IMR-90 (cell line): Measurements from ENCODE around the gene SLC18A3. TPM values are rescaled to one million over a fixed set of nuclear protein-coding genes. Genes with fewer than 3 reads are reported as not detected.

ENCODE experiments used
- ATAC-seq: fragments of 200-7000 bp; cut with Tn5 transposase; 2 replicates; pipeline ENCODE4 v1.9.1; 2020; ENCODE audit warnings: low read depth, mild to moderate bottlenecking, moderate library complexity
- BruUV-seq: library from RNA; stranded (reverse); fragments of 400-500 nt; replicated peaks from 2 replicates; lab custom pipeline; 2021; lab: Mats Ljungman, UMichigan
- CTCF ChIA-PET: fragments of 300-600 bp; formaldehyde crosslinking; extraction: SDS; loops from one replicate; lab custom pipeline; 2021; ENCODE audit warnings: antibody characterized with exemption; lab: Yijun Ruan, JAX
- POLR2A ChIA-PET: fragments of 300-600 bp; sonication (Branson Sonifier 250); formaldehyde crosslinking; loops from one replicate; lab custom pipeline; 2022; ENCODE audit warnings: antibody characterized with exemption; ENCODE audit not compliant: unreplicated experiment; lab: Charles Lee
- DNase-seq: peaks from one replicate; pipeline ENCODE4 v3.0.0; 2013
- H2AFZ ChIP-seq: replicated peaks from 2 replicates; pipeline ENCODE3; 2013; ENCODE audit warnings: low read length, mild to moderate bottlenecking; ENCODE audit not compliant: poor library complexity
- H2AK5ac ChIP-seq: 2 replicates; pipeline ENCODE4 v1.6.1; 2013; ENCODE audit warnings: low read depth, low read length, inconsistent platforms
- H2AK9ac ChIP-seq: replicated peaks from 2 replicates; pipeline ENCODE3; 2013; ENCODE audit warnings: mild to moderate bottlenecking, low read depth, low read length, moderate library complexity; ENCODE audit not compliant: poor library complexity
- H2BK120ac ChIP-seq: 2 replicates; pipeline ENCODE4 v1.6.1; 2013; ENCODE audit warnings: low read depth, low read length, inconsistent platforms
- H2BK15ac ChIP-seq: 3 replicates; pipeline ENCODE4 v1.6.1; 2013; ENCODE audit warnings: low read depth, low read length, inconsistent platforms
- H2BK20ac ChIP-seq: 2 replicates; pipeline ENCODE4 v1.6.1; 2013; ENCODE audit warnings: low read depth, mild to moderate bottlenecking, inconsistent platforms, low read length, moderate library complexity
- H2BK5ac ChIP-seq: 2 replicates; pipeline ENCODE4 v1.6.1; 2013; ENCODE audit warnings: mild to moderate bottlenecking, low read depth, low read length, inconsistent platforms; ENCODE audit not compliant: poor library complexity, severe bottlenecking
- H3K14ac ChIP-seq: replicated peaks from 2 replicates; pipeline ENCODE4 v1.6.1; 2013; ENCODE audit warnings: low read depth, low read length, inconsistent platforms
- H3K18ac ChIP-seq: 2 replicates; pipeline ENCODE4 v1.6.1; 2013; ENCODE audit warnings: low read depth, low read length, control low read depth
- H3K23ac ChIP-seq: 2 replicates; pipeline ENCODE4 v1.6.1; 2013; ENCODE audit warnings: low read depth, low read length, inconsistent platforms
- H3K27ac ChIP-seq: 2 replicates; pipeline ENCODE4 v1.5.1; 2013; ENCODE audit warnings: mild to moderate bottlenecking, control low read depth, low read length; ENCODE audit not compliant: insufficient read depth
- H3K27me3 ChIP-seq: 2 replicates; pipeline ENCODE4 v1.6.1; 2013; ENCODE audit warnings: low read length; ENCODE audit not compliant: control insufficient read depth, insufficient read depth
- H3K36me3 ChIP-seq: 2 replicates; pipeline ENCODE4 v1.6.1; 2013; ENCODE audit warnings: low read length, mixed read lengths; ENCODE audit not compliant: control insufficient read depth, insufficient read depth
- H3K4ac ChIP-seq: 2 replicates; pipeline ENCODE4 v1.6.1; 2013; ENCODE audit warnings: low read depth, low read length, inconsistent platforms
- H3K4me1 ChIP-seq: 2 replicates; pipeline ENCODE4 v1.6.1; 2013; ENCODE audit warnings: low read length, mixed read lengths; ENCODE audit not compliant: control insufficient read depth, insufficient read depth
- H3K4me2 ChIP-seq: 2 replicates; pipeline ENCODE4 v1.6.1; 2013; ENCODE audit warnings: low read depth, mild to moderate bottlenecking, control low read depth, low read length, moderate library complexity
- H3K4me3 ChIP-seq: 2 replicates; pipeline ENCODE4 v1.5.1; 2013; ENCODE audit warnings: low read depth, mild to moderate bottlenecking, control low read depth, low read length, moderate library complexity; ENCODE audit not compliant: insufficient read depth
- H3K56ac ChIP-seq: 2 replicates; pipeline ENCODE4 v1.6.1; 2013; ENCODE audit warnings: low read length, inconsistent platforms; ENCODE audit not compliant: insufficient read depth; ENCODE audit errors: extremely low read depth
- H3K79me1 ChIP-seq, 2 experiments: 2 replicates each; pipeline ENCODE4 v1.6.1; 2013; ENCODE audit warnings: low read length in 2 of 2, inconsistent platforms in 1 of 2, low read depth in 1 of 2
- H3K9ac ChIP-seq: 2 replicates; pipeline ENCODE4 v1.6.1; 2013; ENCODE audit warnings: low read depth, low read length, control low read depth
- H3K9me1 ChIP-seq: 2 replicates; pipeline ENCODE4 v1.6.1; 2013; ENCODE audit warnings: low read length, inconsistent platforms; ENCODE audit not compliant: insufficient read depth
- H3K9me3 ChIP-seq: 2 replicates; pipeline ENCODE4 v1.6.1; 2013; ENCODE audit warnings: low read length; ENCODE audit not compliant: control insufficient read depth, insufficient read depth
- H4K20me1 ChIP-seq: 2 replicates; pipeline ENCODE4 v1.6.1; 2013; ENCODE audit warnings: low read length, inconsistent platforms; ENCODE audit not compliant: insufficient read depth
- H4K5ac ChIP-seq: 2 replicates; pipeline ENCODE4 v1.6.1; 2013; ENCODE audit warnings: mild to moderate bottlenecking, low read depth, low read length, control low read depth
- H4K8ac ChIP-seq, 2 experiments: 2 replicates each; pipeline ENCODE4 v1.6.1; 2013; ENCODE audit warnings: low read depth in 2 of 2, low read length in 2 of 2, control low read depth in 1 of 2, inconsistent platforms in 1 of 2
- H4K91ac ChIP-seq: 2 replicates; pipeline ENCODE4 v1.6.1; 2013; ENCODE audit warnings: low read depth, low read length, inconsistent platforms; ENCODE audit not compliant: insufficient read depth
- BHLHE40 ChIP-seq: fragments of 150-350 bp; IDR thresholded peaks from 2 replicates; pipeline ENCODE4 v1.6.1; 2016; ENCODE audit warnings: mild to moderate bottlenecking, low read depth, low read length
- CEBPB ChIP-seq: IDR thresholded peaks from 2 replicates; pipeline ENCODE4 v1.6.1; 2012; ENCODE audit warnings: low read depth, low read length, improper control_type of control experiment
- CHD1 ChIP-seq: IDR thresholded peaks from 2 replicates; pipeline ENCODE4 v1.6.1; 2012; ENCODE audit warnings: low read depth, low read length, improper control_type of control experiment
- CTCF ChIP-seq: conservative IDR thresholded peaks from 2 replicates; pipeline ENCODE4 v1.5.1; 2012; ENCODE audit warnings: mild to moderate bottlenecking, low read depth, low read length, improper control_type of control experiment
- ELK1 ChIP-seq: fragments of 150-350 bp; IDR thresholded peaks from 2 replicates; pipeline ENCODE4 v1.6.1; 2016; ENCODE audit warnings: low read depth, mild to moderate bottlenecking, low read length, moderate library complexity, borderline replicate concordance
- FOS ChIP-seq: fragments of 150-350 bp; IDR thresholded peaks from 2 replicates; pipeline ENCODE4 v1.6.1; 2016; ENCODE audit warnings: low read depth, low read length
- MAFK ChIP-seq: IDR thresholded peaks from 2 replicates; pipeline ENCODE4 v1.6.1; 2012; ENCODE audit warnings: low read depth, low read length, improper control_type of control experiment
- MAZ ChIP-seq: IDR thresholded peaks from 2 replicates; pipeline ENCODE4 v1.6.1; 2012; ENCODE audit warnings: low read depth, mild to moderate bottlenecking, low read length, improper control_type of control experiment, moderate library complexity, borderline replicate concordance
- MXI1 ChIP-seq: IDR thresholded peaks from 2 replicates; pipeline ENCODE4 v1.6.1; 2012; ENCODE audit warnings: low read depth, mild to moderate bottlenecking, low read length, moderate library complexity, borderline replicate concordance
- NFE2L2 ChIP-seq: fragments of 150-350 bp; IDR thresholded peaks from 2 replicates; pipeline ENCODE4 v1.6.1; 2016; ENCODE audit warnings: low read depth, mild to moderate bottlenecking, low read length
- POLR2A ChIP-seq: IDR thresholded peaks from 2 replicates; pipeline ENCODE4 v1.6.1; 2012; ENCODE audit warnings: mild to moderate bottlenecking, low read depth, low read length
- RAD21 ChIP-seq: IDR thresholded peaks from 2 replicates; pipeline ENCODE4 v1.6.1; 2012; ENCODE audit warnings: low read length, improper control_type of control experiment
- RCOR1 ChIP-seq: IDR thresholded peaks from 2 replicates; pipeline ENCODE4 v1.6.1; 2012; ENCODE audit warnings: mild to moderate bottlenecking, low read length, improper control_type of control experiment; ENCODE audit not compliant: insufficient replicate concordance
- RFX5 ChIP-seq: IDR thresholded peaks from 2 replicates; pipeline ENCODE4 v1.8.0; 2012; ENCODE audit warnings: low read depth, mild to moderate bottlenecking, low read length, moderate library complexity
- SMC3 ChIP-seq: fragments of 150-350 bp; IDR thresholded peaks from 2 replicates; pipeline ENCODE4 v1.6.1; 2016; ENCODE audit warnings: low read depth, mild to moderate bottlenecking, antibody characterized with exemption, low read length, moderate library complexity
- USF2 ChIP-seq: fragments of 150-350 bp; IDR thresholded peaks from 2 replicates; pipeline ENCODE4 v1.6.1; 2017; ENCODE audit warnings: mild to moderate bottlenecking, antibody characterized with exemption, low read length, low read depth
- WGBS, 2 experiments: methylation state at CpG; one replicate each; pipeline versions ENCODE4 v1.1.5 to v1.1.7; 2013; ENCODE audit warnings: missing lambda C conversion rate in 2 of 2; ENCODE audit not compliant: insufficient read length in 1 of 2; ENCODE audit errors: extremely low coverage in 2 of 2; 5-methylcytosine and 5-hydroxymethylcytosine counted together
- dilution Hi-C: fragments of 300-500 bp; cut with HindIII; formaldehyde crosslinking; loops from one replicate; pipeline ENCODE4 v1.14.3; 2018; ENCODE audit warnings: low sequenced_read_pairs; ENCODE audit not compliant: unreplicated experiment
- in situ Hi-C: fragments of 300-500 bp; cut with MboI; formaldehyde crosslinking; loops from 3 replicates; pipeline ENCODE4 v1.14.3; 2019; ENCODE audit warnings: low sequenced_read_pairs, inconsistent platforms, mixed read lengths
- intact Hi-C: fragments of 100-400 bp; cut with micrococcal nuclease; formaldehyde crosslinking; loops from 2 replicates; pipeline ENCODE4 v1.10.0; 2022
- polyA plus RNA-seq, 3 experiments: library from polyadenylated mRNA; depleted of rRNA; stranded (reverse); fragments of >200 nt; gene quantifications; 2 replicates each; pipeline ENCODE4 v1.2.3, GENCODE V29; 2012; ENCODE audit warnings: low replicate concordance in 1 of 3
- total RNA-seq: library from RNA; depleted of rRNA; stranded (reverse); fragments of >200 nt; gene quantifications from 2 replicates; pipeline ENCODE4 v1.2.3, GENCODE V29; 2012

The SLC18A3 gene
- total and polyA plus RNA-seq, 2 of the 4 experiments (the other 2 are of a cell fraction), result not detected

GRCh38 chr10:49645417-49645816, 35.3 kb downstream of the SLC18A3 start:
- no peaks in the 10 kb centered on the region for H3K79me1 ChIP-seq
- no peaks in the 10 kb centered on the region for H4K20me1 ChIP-seq
- no peak overlapping the region for H2AK5ac ChIP-seq
- no peak overlapping the region for H2BK15ac ChIP-seq
- H3K36me3 ChIP-seq, result no peaks in the 10 kb centered on the region
- no peak overlapping the region for H3K4ac ChIP-seq
- ChIA-PET CTCF (no interaction called here), POLR2A (no interaction called here)
- TF ChIP-seq RFX5, result no peak
- no peak for TF ChIP-seq RAD21
- no peak for TF ChIP-seq NFE2L2
- TF ChIP-seq CHD1, result no peak
- no peak for TF ChIP-seq CEBPB
- TF ChIP-seq SMC3, result no peak
- no peak for TF ChIP-seq ELK1
- TF ChIP-seq POLR2A, result no peak
- TF ChIP-seq CTCF, result no peak
- no peak for TF ChIP-seq MXI1
- TF ChIP-seq MAFK, result no peak
- no peak for TF ChIP-seq BHLHE40
- no peak for TF ChIP-seq USF2
- TF ChIP-seq FOS, result no peak
- TF ChIP-seq RCOR1, result no peak
- no peak for TF ChIP-seq MAZ
- H2AFZ ChIP-seq, result no peak overlapping the region
- no peak overlapping the region for H2AK9ac ChIP-seq
- no peak overlapping the region for H3K18ac ChIP-seq
- ATAC-seq, result no peak
- BruUV-seq, result no TSS peak
- peaks cover 13% of the 10 kb centered on the region for H3K27me3 ChIP-seq
- intact Hi-C loops (no loop called here), in situ Hi-C loops (no loop called here), dilution Hi-C loops (no loop called here)
- H2BK20ac ChIP-seq, result no peak overlapping the region
- no peak overlapping the region for H3K4me3 ChIP-seq
- no peaks in the 10 kb centered on the region for H3K9me3 ChIP-seq
- H3K56ac ChIP-seq, result no peak overlapping the region
- 40% methylated on average over 1 of the region's 8 CpGs; no CpG with 5 or more reads in 1 of the 2 experiments for WGBS, 2 experiments
- no peak overlapping the region for H2BK120ac ChIP-seq
- H4K8ac ChIP-seq, result no peak overlapping the region
- no peak overlapping the region for H3K4me2 ChIP-seq
- H2BK5ac ChIP-seq, result no peak overlapping the region
- no peaks in the 10 kb centered on the region for H3K9me1 ChIP-seq
- no peak overlapping the region for H3K9ac ChIP-seq
- no peaks in the 10 kb centered on the region for H3K4me1 ChIP-seq
- no peak overlapping the region for H3K23ac ChIP-seq
- no peak overlapping the region for H4K5ac ChIP-seq
- DNase-seq, result no peak
- H4K91ac ChIP-seq, result no peak overlapping the region
- H3K14ac ChIP-seq, result no peak overlapping the region
- no peak overlapping the region for H3K27ac ChIP-seq
